ENCODE measurements around the gene OSBPL7.

Gene OSBPL7

DNA sequence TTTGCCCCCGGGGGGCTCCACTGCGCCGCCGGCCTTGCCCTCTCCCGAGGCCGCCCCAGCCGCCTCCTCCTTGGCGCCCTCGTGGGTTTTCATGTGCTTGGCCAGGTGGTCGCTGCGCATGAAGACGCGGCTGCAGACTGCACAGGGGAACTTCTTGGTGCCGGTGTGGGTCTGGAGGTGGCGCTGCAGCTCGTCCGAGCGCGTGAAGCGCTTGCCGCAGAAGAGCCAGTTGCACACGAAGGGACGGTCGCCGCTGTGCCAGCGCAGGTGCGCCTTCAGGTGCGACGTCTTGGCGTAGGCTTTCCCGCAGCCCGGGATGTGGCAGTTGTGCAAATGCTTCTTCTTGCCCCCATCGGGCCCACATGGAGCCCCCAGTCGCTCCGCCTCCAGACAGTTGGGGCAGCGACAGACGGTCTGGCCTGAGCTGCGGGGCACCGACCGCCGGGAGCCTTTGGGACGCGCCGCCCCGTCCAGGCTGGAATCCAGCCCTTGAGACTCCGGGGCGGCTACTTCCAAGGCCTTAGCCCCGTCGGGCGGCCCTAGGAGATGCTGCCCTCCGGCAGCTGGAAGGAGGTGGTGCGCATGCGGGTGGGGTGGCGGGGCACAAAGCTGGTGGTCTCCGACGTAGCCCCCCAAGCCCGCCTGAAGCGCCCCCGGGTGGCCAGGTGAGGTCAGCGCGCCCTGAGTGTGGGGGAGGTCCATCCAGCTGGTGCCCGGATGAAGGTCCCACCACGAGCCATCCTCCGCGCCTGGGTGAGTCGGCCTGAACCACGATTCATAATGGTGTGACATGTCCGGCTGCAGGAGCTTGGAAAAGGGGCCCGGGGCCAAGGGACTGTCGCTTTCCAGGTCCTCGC lies 26.0 kb upstream of the OSBPL7 start:
- peak; percentile 70 for DNase-seq

DNA sequence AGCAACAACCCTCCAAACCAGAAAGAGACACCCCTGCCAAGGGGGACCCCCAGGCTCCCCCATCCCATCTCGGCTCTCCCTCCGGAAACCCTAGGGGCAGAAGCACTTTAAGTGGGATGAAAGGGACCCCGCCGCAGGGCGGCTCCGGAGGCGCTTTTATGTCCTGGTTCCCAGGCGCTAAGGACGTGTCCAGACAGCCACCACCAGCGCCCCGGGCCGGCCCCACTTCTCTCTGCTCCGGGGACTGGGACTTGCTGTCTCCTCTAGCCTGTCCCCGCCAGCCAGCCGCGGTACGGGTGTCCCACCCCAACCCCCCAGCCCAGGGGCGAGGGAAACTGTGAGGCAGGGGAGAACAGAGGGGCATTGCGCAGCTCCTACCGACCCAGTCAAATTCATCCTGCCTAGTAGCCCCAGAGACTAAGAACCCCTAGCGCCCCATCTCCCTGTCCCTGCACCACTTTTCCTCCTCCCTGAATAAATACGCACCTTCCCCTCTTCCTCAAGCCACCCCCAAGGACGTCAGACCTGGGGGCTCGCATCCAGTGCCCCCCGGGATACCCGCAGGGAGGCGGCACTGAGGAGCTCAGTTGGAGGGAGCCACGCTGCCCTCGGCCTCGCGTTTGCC lies 25.2 kb upstream of the OSBPL7 start:
- peak; percentile 50 for DNase-seq

DNA sequence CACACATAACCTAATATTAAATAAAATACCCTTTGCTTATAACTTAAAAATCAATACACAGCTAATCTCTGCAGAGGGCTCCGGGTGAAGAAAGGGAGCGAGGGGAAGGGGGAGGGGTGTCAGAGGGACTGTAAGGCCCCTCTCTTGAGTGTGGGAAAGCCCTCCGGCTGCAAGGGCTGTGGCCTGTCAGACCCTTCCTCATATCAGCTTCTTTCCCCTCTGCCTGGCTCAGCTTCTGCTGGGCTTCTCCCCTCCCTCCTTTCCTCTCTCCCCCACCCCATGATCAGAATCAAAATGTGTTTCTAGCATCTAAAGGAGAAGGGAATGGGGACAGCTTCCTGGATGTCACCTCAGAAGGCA lies 24.1 kb upstream of the OSBPL7 start:
- no peak for DNase-seq

DNA sequence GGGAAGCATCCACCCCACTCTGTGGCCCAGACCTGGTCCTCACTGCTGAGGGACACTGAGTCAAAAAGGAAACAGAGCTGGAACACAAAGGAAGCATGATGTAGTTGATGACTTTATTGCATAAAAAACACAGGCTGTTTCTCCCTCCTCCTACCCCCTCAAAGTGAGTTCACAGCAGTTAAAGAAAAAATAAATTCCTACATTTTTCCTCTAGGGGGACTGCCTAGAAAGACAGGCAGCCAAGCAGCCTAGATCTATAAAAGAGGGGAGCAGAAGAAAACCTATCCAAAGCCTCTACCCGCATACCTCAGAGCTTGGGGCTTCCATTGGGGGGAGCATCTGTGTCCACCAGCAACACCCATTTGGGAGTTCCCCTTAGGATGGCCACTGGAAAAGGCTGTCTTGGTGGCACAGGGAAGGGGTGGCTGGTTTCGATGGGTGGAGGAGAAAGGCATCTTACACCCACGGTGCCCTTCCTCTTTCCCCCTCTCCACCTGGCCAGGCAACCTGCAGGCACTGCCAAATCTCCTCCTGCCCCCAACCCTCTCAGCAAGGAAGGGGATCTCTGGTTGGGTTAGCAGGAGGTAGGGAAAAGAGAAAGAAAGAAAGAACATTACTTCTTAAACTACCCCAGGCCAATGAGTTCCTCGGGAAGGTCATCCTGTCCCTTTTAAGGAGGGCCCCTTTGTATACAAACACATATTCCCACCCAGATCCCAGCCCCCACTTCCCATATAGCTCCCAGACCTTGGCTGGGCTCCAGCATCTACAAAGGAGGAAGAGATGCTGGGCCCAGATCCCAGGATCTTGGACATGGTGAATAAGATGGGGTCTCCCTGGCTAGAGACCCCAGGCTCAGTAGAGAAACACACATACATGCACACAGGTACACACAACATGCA lies 23.5 kb upstream of the OSBPL7 start:
- peak; percentile 49 for DNase-seq

DNA sequence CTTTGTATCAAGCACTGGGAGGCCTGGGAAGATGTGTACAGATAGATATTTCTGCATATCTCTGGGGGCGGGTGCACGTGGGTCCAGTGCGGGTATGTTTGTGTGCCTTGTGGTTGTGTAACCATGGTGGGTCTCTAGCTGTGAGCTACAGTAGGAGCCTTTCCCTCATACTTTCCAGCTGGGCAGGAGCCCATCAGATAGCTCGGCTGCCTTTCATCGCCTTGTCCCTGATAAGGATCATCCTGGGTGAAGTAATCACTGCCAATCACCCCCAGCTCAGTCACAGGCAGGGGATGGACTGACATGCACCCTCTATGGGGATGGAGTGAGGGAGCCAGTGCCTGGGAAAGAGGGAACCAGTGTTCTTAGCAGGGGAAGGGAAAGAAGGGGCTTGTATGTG lies 22.6 kb upstream of the OSBPL7 start:
- no peak for DNase-seq

DNA sequence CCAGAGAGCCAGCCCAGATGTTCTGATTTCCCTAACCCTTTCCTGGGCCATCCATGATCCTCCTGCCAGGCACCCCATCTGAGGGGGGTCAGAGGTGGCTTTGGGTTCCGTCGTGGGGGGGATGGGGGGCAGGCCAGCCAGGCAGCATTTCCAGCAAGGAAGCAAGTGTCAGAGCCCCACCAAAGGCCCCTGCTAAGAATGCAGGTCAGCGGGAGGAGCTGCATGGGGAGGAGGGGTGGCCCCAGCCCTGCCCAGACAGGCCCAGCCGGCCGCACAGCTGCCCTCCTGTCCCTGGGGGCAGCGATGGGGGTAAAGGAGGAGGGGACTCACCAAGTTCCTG lies 21.8 kb upstream of the OSBPL7 start:
- no peak for DNase-seq

DNA sequence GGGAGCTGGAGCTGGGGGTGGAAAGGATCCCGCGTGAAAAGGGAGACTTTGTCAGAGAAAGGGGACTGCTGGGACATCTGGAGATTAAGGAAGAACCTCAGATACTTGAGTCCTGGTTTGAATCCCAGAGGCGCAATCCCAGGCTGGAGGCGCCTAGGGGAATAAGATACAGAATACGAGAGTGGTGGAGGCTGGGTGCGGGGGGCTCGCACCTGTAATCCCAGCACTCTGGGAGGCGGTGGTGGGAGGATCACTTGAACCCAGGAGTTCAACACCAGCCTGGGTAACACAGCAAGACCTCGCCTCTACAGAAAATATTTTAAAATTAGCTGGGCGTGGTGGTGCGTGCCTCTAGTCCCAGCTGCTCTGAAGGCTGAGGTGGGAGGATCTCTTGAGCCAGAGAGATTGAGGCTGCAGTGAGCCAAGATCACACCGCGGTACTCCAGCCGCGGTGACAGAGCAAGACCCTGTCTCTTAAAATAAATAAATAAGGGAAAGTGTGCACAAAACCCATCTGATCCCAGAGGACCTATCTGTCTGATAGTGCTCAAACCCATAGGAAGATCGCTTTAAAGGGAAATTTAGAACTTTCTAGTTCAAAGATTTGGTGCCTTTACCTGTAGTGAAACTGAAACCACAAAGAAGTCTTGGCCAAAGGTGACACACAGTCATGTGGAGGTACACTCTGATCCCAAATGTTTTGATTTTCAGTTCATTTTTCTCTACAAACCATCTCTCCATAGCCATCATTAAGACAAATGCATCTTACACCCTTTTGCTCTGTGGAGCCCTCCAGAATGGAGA lies 20.1 kb upstream of the OSBPL7 start:
- DNase-seq: no peak

DNA sequence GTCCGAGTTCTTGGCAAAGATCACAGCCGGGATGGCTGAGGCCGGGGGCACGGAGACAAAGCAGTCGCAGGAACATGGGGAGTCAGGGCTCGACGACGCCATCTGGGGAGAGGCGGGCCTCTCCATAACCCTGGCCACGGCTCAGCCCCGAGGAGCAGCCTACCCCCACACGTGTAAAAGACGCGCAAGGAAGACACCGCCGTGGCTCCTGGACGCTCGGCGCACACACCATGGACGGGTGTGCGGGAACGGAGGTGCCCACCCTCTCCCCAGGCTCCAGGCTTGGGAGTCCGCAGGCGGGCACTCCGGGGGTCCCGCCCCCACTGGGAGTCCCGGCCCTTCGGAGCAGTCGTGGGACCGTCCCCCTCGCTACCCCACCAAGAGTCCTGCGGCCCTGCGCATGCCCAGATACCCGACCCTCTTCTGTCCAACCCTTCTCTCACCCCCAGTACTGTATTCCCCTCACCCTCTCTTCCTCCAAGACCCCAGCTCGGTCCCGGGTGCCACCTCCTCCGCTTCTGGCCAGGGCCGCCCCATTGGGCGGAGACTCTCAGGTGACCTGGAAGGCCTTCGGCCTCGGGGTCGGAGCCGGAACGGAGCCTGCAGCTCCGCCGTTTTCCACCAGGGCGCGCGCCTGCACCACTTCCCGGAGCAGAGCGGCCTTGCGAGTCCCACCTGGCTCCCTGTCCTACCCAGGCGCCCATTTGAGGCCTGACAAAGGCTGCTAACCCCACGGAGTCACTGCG lies 19.3 kb upstream of the OSBPL7 start, which contains the start of gene SCRN2:
Gene SCRN2 (minus strand): TSS at position 532 of the 746 bp plus-strand sequence. CDS start 430 bp downstream, at position 102.
- peak; percentile 95 for DNase-seq

DNA sequence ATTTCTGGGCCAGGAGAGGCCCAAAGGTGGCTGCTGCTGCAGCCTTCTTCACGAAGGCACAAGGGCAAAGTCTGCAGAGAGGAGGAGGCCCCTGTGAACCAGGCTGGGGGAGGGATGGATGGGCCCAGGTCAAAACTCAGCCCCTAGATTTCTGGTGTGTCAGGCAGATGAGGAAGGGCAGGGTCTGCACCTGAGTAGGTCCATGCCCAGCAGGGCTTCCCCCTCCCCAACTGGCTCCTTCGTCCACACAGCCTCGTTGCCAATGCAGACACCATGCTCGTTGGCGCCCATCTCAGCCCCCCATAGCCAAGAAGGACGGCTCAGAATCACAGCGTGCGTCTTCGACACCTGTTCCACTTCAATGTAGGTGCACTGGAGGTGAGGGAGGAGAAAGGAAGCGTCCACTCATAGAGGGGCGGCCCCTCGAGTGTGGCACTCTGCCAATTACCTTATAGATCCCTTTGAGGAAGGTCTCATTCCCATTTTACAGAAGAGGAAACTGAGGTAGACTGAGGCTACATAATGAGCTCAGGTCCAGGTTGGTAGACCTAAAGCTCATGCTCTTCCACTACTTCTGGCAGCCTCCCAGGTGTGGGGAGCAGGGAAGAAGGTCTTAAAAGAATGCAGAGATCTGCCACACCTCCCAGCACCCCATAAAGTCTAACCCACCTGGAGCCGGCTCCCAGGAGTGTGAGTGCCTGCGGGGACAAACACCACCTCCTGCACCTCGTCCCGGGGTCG lies 18.6 kb upstream of the OSBPL7 start:
- DNase-seq: no peak

DNA sequence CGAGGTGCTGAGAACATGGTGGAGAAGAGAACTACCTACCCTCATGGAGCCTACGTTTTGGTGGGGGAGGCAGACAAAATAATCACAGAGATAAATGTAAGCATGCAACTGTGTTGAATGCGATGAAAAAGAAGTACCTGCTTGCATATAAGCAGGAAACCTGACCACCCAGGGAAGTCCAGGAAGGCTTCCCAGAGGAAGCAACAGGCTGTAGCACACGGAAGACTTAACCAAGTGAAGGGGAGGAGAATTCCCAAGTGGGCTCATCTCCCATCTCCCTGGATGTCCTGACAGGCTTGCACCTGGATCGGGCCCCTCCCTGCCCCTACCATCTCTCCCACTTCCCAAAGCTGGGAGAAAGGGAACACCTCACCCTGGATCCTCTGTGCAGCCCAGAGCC lies 17.5 kb upstream of the OSBPL7 start:
- DNase-seq: no peak

DNA sequence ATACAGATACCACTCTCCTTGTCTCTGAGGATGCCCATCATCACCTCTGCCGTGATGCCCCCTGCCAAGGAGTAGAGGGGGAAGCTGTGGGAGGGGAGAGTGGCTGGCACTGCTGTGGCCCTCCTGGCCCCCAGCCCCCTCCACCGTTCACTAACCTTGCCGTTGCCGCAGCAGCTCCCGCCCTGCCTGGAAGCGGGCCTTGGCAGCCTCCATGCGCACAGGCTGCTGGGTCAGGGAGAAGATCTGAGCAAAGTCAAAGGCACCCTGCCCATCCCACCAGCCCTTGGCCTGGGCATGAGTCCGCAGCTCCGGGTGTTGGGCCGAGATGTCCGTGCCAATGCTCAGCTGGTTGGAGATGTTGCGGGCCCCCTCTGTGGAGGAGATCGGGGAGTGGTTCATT lies 17.0 kb upstream of the OSBPL7 start:
- DNase-seq: no peak

DNA sequence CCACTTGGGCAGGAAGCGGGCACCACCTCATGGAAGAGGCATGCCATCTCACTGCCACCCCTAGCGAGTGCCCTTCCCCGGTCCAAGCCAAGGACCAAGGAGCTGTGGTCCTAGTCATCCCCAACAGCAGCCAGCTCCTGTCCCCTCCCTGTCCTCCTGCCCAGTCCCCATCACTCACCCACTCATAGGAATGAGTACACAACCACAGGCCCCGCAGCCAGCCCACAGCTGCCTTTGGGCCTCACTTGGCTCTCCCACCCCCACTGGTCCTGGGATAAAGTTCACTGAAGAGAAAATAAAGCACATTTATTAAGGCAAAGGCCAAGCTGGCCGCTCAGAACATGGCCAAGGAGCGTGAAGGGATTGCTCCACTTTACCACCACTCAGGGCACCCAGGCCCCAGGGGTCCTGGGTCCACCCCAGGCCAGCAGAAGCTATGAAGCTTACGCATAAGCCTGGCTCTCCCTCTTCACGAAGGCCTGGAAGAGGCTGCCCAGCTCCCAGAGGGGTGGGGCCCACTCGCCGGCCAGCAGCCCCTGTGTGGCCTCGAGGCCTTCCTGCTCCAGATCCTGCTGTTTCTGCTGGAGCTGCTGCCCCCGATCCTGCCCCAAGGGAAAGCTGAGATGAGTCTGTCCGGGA lies 15.9 kb upstream of the OSBPL7 start:
- DNase-seq: no peak

DNA sequence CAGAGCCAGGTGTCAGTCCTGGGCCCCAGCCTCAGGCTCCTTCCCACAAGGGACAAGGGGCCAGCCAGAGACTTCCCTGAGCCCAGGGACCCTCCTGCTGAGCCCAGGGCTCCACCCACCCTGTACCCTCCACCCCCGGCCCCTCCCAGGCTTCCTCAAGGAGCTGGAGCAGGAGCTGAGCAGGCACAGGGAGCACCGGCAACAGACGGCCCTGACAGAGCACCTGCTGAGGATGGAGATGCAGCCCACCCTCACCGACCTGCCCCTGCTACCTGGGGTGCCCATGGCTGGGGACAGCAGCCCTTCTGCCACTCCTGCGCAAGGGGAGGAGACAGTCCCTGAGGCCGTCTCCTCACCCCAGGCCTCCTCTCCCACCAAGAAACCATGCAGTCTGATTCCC lies 15.0 kb upstream of the OSBPL7 start:
- no peak for DNase-seq

DNA sequence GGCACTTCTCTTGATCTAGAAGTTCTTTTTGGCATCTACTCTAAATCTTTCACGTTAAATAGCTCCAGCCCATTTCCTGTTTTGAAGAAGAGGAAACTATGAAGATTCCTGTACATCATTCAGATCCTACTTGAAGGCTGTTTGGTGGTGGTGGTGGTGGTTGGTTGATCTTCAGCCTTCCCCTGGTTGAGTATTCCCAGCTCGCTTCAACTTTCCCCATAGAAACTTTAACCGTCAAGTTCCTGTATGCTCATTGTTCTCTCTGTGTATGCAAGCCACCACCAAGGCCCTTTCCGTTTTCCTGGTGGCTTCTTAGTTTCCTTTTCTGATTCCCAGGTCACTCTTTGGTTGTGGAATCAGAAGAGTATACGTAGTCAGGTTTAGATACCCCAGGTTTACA lies 13.2 kb upstream of the OSBPL7 start:
- DNase-seq: no peak

DNA sequence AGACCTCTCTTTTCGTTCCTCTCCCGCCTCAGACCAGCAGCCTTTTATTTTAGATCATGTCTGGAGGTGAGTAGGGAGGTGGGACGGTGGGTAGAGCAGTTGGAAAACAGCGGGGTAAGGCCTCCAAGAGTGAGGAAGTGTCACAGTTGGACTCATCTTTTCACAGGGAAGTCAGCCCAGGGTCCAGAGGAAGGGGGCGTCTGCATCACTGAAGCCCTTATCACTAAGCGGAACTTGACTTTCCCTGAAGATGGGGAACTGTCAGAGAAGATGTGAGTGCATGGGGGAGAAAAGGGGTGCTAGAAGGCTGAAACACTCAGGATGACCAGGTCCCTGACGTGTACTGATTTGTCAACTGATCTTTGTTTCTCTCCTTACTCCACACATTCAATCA lies 10.3 kb upstream of the OSBPL7 start:
- peak; percentile 62 for DNase-seq

DNA sequence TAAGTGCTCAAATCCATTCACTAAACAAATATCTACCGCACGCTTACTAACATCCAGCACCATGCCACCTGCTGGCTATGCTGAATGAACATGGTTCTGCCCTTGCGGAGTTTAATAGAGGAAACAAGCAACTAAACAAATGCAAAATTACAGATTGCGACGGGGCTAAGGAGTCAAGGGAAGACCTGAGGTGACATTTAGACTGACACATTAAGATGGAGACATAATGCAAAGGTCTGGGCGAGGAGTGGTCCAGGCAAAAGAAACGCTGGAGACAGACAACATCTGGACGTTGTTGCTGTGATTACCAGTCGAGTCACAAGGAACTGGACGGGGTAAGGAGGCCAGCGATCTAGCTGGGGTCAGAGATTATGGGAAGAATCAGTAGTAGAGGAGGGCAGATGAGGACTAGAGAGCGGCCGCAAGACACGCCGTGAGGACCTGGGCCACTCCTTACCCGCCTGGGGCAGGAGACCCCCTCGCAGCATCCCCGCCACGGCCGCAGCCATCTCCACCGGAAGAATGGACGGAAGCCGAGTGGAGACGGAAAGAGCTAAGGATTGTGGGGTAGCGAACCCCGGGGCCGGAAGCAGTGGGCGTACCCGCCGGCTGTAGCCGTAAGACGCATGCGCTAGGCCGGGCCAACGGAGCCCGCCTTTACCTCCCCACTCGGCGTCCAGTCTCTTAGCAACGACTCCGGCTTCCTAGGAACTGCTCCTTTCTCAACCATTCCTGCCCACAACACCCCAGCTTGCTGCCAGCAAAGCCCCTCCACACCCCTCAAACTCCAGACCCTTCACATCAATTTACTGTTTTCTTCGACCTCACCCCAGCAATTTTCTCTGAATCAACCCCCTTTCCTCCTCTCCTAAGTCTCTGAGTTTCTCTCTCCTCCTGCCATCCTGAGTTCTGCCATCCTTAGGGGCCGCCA lies 9.7 kb upstream of the OSBPL7 start, which contains the start of the genes LRRC46 and MRPL10:
Gene LRRC46 (plus strand): TSS at position 668 of the 931 bp plus-strand sequence. CDS start 320 bp downstream, outside the sequence.
Gene MRPL10 (minus strand): TSS at position 539 of the 931 bp plus-strand sequence. CDS start 30 bp downstream, at position 509.
- peak; percentile 98 for DNase-seq

DNA sequence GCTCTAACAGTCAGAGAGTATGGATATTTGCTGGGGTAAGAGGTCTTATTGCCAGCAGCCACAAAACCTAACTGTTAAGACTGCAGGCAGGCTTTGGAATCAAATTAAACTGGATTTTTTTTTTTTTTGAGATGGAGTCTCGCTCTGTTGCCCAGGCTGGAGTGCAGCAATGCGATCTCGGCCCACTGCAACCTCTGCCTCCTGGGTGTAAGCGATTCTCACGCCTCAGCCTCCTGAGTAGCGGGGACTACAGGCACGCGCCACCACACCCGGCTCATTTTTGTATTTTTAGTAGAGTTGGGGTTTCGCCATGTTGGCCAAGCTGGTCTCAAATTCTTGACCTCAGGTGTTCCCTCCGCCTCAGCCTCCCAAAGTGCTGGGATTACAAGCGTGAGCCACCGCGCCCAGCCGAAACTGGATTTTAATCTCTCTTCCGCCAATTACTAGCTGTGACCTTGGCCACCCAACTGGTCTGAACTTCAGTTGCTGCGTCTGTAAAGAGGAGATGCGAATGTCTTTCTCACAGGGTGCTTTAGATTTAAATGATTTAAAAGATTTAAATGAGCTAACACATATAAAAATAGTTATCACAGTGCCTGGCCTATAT lies 8.9 kb upstream of the OSBPL7 start:
- no peak for DNase-seq

DNA sequence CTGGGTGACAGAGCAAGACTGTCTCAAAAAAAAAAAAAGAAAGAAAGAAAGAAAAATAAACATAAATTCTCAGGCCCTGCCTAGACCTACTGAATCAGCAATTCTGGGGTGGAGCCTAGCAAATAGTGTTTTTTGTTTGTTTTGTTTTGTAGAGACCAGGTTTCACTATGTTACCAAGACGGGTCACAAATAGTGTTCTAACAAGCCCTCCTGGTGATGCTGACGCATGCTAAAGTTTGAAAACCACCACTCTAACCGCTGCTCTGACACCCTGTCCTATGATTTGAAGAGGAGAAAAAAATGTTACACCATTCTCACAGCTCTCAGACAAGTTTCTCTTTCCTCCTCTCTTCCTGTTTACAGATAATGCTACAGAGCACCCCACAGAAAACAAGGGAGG lies 8.3 kb upstream of the OSBPL7 start:
- no peak for DNase-seq

DNA sequence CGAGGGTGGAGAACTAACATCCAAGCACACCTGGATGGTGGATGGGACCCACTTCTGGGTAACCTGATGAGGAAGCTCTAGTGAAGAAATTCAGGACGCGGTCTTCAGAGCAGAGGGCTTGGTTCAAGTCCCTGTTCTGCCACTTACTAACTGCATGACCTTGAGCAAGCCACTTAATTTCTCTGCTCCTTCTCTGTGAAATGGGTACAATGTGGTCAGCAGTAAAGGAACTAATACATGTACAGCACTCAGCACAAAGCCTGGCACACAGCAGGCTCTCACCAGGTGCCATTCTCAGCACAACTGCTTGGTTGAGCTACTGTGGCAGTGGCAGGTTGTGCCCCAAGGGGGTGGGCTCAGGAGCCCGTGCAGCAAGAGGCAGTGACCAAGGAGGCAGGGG lies 1.9 kb upstream of the OSBPL7 start:
- DNase-seq: no peak
